NCI-H345 treated with DMSO at 0.1 percent for 48 hours (cell line): ENCODE data around the gene CD68.
A peak's percentile ranks its signal among the peaks of the same experiment; 100 is the strongest.

ENCODE experiments used
- DNase-seq: peaks from one replicate; lab custom pipeline; 2025; ENCODE audit not compliant: unreplicated experiment; lab: John Stamatoyannopoulos, UW

CD68 gene

DNA sequence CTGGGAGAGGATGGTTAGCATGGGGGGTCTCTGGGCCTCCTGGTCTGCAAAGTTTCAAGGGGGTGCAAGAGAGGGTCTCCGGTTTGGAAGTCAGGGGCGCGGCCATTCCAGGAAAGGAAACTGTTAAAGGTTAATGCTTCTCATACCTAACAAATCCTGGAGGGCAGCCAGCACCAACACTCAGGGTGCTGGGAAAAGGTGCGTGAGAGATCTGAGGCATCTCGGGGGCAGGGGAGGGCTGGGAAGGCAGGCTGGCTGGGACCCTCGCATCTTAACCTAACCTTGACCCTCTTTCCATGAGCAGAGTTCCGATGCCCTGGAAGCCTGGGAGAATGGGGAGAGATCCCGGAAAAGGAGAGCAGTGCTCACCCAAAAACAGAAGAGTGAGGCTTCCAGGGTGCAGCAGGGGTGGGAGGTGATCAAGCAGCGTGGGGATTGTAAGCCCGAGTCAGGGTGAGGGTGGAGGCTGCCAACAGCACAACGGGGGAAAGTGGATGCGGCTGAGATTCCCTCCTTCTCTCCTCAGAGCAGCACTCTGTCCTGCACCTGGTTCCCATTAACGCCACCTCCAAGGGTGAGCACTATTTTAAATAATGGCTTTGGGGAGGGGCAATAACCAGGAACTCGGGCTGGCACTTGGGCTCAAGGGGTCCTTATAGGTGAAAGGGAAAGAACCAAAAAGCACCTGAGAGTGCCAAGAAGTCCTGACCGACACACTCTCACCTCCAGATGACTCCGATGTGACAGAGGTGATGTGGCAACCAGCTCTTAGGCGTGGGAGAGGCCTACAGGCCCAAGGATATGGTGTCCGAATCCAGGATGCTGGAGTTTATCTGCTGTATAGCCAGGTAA is 19.9 kb upstream of the CD68 start:
- no peak for DNase-seq

DNA sequence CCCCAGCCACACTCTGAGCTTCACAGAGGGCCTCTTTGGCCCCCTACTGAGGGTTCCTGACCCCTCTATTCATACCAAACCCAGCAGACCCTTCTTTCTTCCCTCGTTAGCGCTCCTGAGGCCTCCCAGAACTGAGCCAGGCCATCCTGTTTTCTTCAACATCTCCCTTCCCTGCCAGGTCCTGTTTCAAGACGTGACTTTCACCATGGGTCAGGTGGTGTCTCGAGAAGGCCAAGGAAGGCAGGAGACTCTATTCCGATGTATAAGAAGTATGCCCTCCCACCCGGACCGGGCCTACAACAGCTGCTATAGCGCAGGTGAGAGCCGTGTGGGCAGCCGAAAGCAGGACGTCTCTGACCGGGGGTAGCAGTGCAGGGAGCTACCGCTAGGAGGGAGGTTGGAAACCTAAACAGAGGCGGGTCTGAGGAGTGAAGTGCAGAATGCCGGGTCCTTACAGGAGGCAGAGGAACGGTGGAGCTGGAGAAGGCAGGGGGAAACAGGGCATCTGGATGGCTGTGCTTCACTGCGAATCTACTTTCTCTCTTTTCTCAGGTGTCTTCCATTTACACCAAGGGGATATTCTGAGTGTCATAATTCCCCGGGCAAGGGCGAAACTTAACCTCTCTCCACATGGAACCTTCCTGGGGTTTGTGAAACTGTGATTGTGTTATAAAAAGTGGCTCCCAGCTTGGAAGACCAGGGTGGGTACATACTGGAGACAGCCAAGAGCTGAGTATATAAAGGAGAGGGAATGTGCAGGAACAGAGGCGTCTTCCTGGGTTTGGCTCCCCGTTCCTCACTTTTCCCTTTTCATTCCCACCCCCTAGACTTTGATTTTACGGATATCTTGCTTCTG is 19.0 kb upstream of the CD68 start:
- DNase-seq = no peak

DNA sequence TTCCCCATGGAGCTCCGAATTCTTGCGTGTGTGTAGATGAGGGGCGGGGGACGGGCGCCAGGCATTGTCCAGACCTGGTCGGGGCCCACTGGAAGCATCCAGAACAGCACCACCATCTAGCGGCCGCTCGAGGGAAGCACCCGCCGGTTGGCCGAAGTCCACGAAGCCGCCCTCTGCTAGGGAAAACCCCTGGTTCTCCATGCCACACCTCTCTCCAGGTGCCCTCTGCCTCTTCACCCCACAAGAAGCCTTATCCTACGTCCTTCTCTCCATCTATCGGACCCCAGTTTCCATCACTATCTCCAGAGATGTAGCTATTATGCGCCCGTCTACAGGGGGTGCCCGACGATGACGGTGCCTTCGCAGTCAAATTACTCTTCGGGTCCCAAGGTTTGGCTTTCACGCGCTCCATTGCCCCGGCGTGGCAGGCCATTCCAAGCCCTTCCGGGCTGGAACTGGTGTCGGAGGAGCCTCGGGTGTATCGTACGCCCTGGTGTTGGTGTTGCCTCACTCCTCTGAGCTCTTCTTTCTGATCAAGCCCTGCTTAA is 18.3 kb upstream of the CD68 start:
- peak; percentile 55 for DNase-seq

DNA sequence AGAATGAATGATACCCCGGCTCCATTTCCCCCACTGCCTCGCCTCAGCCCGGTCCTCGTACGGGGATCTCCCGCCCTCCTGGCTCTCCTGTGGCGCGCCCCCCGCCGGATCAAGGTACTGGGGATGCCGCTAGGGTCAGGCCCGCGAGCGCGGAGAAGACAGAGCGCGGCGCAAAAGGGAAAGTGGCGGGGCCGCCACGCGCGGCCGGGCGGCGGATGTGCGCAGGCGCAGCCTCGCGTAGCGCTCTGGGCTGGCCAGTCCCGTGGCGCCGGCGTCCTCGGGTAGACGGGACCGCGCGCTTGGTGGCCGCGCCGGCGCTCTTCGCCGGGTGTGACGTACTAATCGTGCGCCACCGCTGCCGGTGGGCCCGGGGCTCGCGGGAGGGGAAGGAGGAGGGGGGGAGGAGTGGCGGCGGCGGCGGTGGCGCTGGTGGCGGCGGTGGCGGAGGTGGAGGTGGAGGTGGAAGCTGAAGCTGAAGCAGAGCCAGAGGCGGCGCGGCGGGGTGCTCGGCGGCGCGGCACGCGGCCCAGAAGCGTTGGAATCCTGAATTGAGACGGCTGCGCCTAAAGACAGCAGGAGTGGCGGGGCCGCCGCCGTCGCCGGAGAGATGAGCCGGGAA is 17.7 kb upstream of the CD68 start, which contains the start of gene SENP3:
Gene SENP3 (plus strand): TSS at position 331 of the 619 bp plus-strand sequence. CDS start 1,158 bp downstream, outside the sequence.
- DNase-seq = peak; percentile 42

DNA sequence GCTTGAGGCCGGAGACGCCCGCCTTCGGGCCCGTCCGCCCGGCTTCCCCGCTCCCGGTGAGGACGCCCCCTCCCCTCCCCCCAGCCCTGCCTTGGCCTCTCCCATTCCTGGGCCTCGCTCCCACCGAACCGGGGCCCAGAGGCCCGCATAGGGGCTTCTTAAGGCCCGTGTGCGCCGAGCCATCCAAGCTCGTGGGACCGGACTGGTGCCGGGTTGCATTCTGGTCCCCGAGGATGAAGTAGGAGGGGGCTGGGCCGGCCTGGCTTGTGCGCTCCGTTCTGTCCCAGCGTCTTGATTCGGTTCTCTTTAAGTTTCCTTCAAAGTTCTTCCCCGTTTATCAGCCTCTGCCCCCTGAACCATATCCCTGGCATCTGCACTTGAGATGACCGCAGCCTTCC is 17.2 kb upstream of the CD68 start:
- DNase-seq = no peak

DNA sequence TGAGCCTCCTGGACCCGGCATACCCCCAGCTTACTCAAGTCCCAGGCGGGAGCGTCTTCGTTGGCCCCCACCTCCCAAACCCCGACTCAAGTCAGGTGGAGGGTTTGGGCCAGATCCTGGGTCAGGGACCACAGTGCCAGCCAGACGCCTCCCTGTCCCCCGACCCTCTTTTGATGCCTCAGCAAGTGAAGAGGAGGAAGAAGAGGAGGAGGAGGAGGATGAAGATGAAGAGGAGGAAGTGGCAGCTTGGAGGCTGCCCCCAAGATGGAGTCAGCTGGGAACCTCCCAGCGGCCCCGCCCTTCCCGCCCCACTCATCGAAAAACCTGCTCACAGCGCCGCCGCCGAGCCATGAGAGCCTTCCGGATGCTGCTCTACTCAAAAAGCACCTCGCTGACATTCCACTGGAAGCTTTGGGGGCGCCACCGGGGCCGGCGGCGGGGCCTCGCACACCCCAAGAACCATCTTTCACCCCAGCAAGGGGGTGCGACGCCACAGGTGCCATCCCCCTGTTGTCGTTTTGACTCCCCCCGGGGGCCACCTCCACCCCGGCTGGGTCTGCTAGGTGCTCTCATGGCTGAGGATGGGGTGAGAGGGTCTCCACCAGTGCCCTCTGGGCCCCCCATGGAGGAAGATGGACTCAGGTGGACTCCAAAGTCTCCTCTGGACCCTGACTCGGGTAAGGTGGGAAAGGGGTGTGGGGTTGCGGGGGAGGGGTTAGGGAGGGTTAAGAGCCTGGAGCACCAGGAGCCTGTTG is 16.1 kb upstream of the CD68 start:
- DNase-seq = no peak

DNA sequence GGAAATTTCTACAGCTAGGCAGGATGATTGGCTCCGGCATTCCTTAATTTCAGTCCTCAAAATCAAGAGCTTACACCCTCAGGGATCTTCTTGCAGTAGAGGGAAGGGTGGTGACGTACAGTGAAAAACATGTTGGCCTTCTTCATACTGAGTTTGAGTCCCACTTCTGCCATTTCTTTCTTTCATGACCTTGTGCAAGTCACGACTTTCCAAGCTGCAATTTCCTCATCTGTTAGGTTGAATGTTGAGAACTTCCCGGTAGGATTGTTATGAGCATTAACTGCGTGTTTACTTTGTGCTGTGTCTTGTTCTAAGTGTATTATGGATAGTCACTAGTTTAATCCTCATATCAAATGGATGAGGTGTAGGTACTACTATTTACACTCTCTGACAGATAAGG is 9.9 kb upstream of the CD68 start:
- DNase-seq = no peak

DNA sequence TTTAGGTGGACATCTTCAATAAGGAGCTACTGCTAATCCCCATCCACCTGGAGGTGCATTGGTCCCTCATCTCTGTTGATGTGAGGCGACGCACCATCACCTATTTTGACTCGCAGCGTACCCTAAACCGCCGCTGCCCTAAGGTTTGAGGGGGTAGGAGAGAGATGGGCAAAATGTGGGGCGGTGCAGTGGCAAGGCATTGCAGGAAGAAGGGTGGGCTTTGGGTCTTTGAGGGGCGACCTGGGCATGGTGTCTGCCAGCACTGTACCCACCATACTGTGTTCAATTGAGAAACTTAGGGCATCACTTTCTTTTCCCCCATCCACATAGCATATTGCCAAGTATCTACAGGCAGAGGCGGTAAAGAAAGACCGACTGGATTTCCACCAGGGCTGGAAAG is 9.1 kb upstream of the CD68 start:
- no peak for DNase-seq

DNA sequence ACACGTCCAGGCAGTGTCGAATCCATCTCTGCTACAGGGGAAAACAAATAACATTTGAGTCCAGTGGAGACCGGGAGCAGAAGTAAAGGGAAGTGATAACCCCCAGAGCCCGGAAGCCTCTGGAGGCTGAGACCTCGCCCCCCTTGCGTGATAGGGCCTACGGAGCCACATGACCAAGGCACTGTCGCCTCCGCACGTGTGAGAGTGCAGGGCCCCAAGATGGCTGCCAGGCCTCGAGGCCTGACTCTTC is 7.2 kb upstream of the CD68 start:
- no peak for DNase-seq

DNA sequence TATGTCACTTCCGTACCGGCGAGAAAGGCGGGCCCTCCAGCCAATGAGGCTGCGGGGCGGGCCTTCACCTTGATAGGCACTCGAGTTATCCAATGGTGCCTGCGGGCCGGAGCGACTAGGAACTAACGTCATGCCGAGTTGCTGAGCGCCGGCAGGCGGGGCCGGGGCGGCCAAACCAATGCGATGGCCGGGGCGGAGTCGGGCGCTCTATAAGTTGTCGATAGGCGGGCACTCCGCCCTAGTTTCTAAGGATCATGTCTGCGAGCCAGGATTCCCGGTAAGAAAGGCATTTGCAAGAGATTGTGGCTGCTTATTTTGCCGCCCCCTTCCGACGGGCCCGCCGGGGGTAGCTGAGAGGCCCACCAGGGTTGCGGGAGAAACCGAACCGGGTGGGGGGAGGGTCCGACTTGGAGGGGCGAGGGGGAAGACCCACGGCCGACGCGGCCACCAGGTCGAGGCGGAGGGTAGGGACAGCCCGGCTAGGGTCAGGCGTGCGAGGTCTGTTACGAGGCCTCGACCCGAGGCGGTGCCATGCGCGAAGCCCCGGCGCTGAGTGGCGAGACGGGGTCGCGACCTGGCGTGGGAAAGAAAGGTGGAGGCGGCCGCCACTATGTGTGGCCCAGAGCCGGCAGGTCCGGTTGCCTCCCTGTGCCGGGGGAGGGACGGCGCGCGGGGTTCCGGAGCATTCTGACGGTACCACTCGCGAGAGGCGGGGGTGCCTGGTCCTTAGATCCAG is 6.7 kb upstream of the CD68 start:
- peak; percentile 90 for DNase-seq

DNA sequence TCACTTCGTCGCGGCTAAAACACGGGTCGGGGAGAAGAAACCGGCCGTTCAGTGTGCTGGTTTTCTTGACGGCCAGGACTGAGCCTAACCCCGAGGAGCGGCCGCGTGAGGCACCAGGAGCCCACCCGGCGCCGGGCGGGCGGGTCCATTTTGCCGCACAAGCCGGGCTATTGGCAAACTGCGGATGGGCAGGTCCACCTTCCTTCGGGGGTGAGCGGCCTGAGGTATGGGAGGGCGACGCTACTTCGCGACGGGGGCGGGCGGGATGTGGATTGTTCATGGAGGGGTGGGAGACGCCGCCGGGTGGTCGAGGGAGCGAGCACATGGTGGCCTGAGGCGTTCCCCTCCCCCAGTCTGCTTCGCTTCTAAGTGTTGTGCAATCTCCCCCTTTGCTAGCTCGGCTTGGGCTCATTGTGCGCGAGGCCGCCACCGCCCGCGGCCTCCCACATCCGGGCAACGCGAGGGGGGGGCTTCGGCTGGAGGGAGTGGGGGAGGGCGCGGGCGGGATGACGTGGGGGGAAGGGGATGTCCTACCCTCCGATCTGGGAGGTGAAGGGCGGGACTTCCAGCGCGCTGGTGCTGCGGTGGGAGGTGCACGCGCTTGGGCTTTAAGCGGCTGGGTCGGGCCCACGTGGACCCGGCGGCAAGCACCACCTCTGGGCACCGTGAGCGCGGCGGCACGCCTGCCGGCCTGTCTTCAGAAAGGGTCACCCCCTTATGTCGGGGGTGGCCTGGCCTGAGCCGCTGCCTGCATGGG is 5.9 kb upstream of the CD68 start:
- DNase-seq = peak; percentile 22

DNA sequence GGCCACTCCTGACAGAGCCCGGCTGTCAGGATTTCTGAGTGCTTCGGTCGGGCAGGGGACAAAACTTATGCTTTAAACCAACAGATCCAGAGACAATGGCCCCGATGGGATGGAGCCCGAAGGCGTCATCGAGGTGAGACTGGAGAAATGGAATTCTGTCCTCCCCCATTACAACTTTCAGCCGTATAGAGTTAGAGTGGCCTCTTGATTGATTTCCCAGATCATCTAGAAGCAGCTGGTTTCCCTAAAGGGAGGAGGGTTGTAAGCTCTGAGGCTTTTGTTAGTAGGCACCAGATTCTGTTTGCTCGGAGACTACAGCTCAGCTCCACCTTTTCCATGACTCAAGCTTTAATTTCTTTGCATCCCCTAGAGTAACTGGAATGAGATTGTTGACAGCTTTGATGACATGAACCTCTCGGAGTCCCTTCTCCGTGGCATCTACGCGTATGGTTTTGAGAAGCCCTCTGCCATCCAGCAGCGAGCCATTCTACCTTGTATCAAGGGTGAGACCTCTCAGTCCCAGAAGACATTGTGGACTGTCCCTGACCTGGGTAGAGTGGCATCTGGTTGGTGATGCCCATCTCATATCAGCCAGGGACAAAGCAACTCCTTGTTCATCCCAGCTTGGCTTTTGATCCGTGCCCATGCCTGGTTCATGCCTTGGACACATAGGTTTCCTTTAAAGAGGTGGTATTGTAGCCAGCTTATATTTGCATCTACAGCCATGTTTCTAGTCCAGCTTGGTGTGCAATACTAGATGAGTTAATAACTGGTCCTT is 5.1 kb upstream of the CD68 start:
- DNase-seq = no peak

DNA sequence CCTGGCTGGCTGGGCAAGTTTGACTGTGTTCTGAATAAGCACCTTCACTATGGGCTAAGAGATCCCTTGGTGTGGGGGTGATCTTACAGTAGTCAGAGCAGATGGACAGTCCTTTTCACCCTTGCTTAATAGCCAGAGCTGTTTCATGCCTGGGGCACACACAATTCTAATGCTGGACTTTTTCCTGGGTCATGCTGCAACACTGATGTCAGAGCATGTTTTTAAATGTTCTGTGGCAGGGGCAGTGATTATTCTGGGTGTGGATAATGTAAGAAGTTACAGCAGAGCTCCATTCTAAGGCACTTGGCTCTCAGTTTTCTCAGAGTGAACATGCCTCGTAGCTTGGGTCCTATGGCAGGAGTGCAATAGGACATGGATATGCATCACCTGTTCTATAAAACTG is 4.0 kb upstream of the CD68 start:
- DNase-seq = no peak

DNA sequence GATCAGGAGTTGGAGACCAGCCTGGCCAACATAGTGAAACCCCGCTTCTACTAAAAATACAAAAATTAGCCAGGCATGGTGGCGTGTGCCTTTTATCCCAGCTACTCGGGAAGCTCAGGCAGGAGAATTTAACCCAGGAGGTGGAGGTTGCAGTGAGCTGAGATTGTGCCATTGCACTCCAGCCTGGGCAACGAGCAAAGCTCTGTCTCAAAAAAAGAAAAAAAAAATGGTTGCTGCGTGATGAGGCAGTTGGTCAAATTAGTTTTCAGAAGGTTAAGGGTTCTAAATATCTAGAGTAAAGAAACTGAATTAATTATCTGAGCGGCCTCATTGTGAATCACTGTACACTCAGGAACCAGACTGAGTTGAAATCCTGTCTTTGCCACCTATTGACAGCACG is 3.5 kb upstream of the CD68 start:
- no peak for DNase-seq

DNA sequence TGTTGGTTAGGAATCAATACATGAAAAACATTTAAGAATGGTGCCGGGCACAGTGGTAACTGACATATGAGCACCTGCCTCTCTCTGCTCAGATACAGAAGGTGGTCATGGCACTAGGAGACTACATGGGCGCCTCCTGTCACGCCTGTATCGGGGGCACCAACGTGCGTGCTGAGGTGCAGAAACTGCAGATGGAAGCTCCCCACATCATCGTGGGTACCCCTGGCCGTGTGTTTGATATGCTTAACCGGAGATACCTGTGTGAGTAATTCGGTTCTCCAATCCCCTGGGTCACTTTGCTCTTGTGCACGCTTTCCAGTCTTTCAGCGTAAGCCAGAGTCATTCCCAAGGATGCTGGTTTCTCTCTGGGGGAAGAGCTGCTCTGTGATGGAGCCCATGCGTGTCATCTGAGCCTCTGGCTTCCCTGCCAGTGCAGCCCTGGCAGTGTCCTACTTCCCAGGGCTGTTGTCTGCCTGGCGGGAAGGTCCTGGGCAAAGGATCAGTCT is 3.0 kb upstream of the CD68 start:
- no peak for DNase-seq

DNA sequence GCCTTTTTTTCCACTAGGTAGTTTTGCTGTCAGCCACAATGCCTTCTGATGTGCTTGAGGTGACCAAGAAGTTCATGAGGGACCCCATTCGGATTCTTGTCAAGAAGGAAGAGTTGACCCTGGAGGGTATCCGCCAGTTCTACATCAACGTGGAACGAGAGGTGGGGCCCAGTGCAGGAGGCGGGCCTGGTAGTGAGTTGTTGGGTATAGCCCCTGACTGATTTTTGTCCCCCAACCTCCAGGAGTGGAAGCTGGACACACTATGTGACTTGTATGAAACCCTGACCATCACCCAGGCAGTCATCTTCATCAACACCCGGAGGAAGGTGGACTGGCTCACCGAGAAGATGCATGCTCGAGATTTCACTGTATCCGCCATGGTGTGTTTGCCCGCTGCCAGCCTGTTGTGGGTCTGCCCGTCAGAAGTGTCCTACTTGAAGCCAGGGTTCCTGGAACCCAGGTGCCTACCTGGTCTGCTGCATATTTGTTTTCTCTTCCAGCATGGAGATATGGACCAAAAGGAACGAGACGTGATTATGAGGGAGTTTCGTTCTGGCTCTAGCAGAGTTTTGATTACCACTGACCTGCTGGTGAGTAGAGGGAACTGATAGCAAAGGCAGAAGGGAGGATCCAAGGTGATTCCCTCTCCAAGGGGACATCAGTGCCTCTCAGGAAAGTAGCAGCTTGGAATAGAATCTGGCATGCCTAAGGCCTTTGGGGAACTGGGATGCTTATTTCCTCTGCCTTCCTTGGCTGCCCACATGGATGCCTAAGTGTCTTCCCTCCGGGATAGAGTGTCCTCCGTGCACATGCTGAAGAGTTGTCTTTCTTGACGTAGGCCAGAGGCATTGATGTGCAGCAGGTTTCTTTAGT is 1.9 kb upstream of the CD68 start:
- no peak for DNase-seq

DNA sequence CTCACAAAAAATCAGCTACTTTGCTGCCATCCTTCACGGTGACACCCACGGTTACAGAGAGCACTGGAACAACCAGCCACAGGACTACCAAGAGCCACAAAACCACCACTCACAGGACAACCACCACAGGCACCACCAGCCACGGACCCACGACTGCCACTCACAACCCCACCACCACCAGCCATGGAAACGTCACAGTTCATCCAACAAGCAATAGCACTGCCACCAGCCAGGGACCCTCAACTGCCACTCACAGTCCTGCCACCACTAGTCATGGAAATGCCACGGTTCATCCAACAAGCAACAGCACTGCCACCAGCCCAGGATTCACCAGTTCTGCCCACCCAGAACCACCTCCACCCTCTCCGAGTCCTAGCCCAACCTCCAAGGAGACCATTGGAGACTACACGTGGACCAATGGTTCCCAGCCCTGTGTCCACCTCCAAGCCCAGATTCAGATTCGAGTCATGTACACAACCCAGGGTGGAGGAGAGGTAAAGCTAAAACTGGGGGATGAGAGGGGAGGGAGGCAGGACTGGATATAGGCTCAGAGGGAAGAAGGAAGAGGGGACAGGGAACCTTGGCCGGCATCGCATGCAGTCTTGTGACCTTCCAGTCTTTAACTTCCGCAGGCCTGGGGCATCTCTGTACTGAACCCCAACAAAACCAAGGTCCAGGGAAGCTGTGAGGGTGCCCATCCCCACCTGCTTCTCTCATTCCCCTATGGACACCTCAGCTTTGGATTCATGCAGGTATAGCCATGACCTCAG is 581 bp downstream of the CD68 start:
- DNase-seq = no peak
